Activated naive CD4-positive, alpha-beta T cell treated with anti-CD3 and anti-CD28 coated beads, Interleukin-2, amount 50 U/mL, for 24 hours (primary cell): ENCODE measurements around the gene PAFAH1B2.
A peak's percentile ranks its signal among the peaks of the same experiment; 100 is the strongest.
"Not testable (repeated sequence)": the region's sequence is repeated elsewhere in the genome, so short reads cannot be mapped to it uniquely, and the experiment has no call there.

Source experiments
- H3K27ac Mint-ChIP-seq: one replicate; pipeline ENCODE4 v1.8.0; 2021; ENCODE audit warnings: mild to moderate bottlenecking, mixed read lengths
- H3K27me3 Mint-ChIP-seq: one replicate; pipeline ENCODE4 v1.8.0; 2021; ENCODE audit warnings: mixed read lengths
- H3K36me3 Mint-ChIP-seq: one replicate; pipeline ENCODE4 v1.8.0; 2021; ENCODE audit warnings: mixed read lengths
- H3K4me1 Mint-ChIP-seq: one replicate; pipeline ENCODE4 v1.8.0; 2021; ENCODE audit warnings: mixed read lengths
- H3K4me3 Mint-ChIP-seq: one replicate; pipeline ENCODE4 v1.8.0; 2021; ENCODE audit warnings: mild to moderate bottlenecking, mixed read lengths
- H3K9me3 Mint-ChIP-seq: one replicate; pipeline ENCODE4 v1.8.0; 2021; ENCODE audit warnings: mixed read lengths

PAFAH1B2 gene

GRCh38 chr11:117178210-117179034, 34.3 kb downstream of the PAFAH1B2 start, which contains the start of gene SIDT2:
Gene SIDT2, plus strand, starts transcription at chr11:117178743. Its CDS starts 521 bp downstream, at chr11:117179264.
- peaks cover 35% of the 10 kb centered on the region for H3K4me1 Mint-ChIP-seq
- H3K9me3 Mint-ChIP-seq: no peaks in the 10 kb centered on the region
- no peaks in the 10 kb centered on the region for H3K36me3 Mint-ChIP-seq
- H3K27me3 Mint-ChIP-seq: no peaks in the 10 kb centered on the region
- peak within 1 kb of the TSS; percentile 84 for H3K27ac Mint-ChIP-seq
- H3K4me3 Mint-ChIP-seq: peak within 1 kb of the TSS; percentile 92

GRCh38 chr11:117179048-117179999, 35.2 kb downstream of the PAFAH1B2 start:
- no peaks in the 10 kb centered on the region for H3K9me3 Mint-ChIP-seq
- H3K27me3 Mint-ChIP-seq: no peaks in the 10 kb centered on the region
- peaks cover 29% of the 10 kb centered on the region for H3K4me1 Mint-ChIP-seq

GRCh38 chr11:117180020-117180419, 35.9 kb downstream of the PAFAH1B2 start:
- Mint-ChIP-seq H3K27me3 (no peaks in the 10 kb centered on the region), H3K36me3 (no peaks in the 10 kb centered on the region), H3K4me1 (peaks cover 29% of the 10 kb centered on the region), H3K27ac (no peak overlapping the region), H3K9me3 (no peaks in the 10 kb centered on the region), H3K4me3 (peak overlapping the region; percentile 92)

More at GRCh38 chr11:117179048-117179999, 35.2 kb downstream of the PAFAH1B2 start:
- Mint-ChIP-seq H3K4me3 (peak overlapping the region; percentile 92), H3K27ac (peak overlapping the region; percentile 30), H3K36me3 (no peaks in the 10 kb centered on the region)

DNA sequence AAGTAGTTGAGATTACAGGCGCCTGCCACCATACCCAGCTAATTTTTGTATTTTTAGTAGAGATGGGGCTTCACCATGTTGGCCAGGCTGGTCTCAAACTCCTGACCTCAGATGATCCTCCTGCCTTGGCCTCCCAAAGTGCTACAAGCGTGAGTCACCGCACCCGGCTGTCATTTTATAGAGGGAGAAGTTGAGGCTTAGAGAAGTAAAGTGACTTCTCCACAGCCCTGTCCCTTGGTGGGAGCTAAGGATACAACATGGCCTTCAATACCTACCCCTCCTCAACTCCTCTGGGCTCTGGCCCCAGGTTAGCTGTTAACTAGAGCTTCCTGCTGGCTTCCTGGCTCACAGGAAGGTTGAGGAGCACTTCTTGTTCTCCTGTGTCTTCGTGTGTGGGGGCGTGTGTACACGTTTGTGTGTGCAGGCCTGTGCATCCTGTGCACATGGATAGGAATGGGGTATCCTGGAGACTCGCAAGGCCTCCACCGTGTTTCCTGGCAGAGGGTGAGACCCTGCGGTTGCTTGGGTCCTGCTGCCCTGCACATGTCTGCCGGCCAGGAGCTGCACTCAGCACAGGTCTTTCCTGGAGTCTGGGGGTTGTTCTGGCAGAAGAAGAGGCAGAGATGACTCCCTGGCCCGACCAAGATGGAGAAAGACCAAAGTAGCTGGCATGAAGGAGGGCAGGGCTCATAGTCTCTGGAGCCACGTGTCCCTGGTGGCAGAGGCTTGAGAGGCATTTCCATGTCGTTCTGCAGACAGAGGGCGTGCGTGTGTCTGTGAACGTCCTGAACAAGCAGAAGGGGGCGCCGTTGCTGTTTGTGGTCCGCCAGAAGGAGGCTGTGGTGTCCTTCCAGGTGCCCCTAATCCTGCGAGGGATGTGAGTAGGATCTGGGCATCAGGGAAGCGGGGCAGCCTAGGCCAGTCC, 36.8 kb downstream of the PAFAH1B2 start:
- Mint-ChIP-seq H3K4me3 (peak overlapping the region; percentile 92), H3K27me3 (no peaks in the 10 kb centered on the region), H3K27ac (peak overlapping the region; percentile 46), H3K36me3 (no peaks in the 10 kb centered on the region), H3K9me3 (no peaks in the 10 kb centered on the region), H3K4me1 (peaks cover 29% of the 10 kb centered on the region)

DNA sequence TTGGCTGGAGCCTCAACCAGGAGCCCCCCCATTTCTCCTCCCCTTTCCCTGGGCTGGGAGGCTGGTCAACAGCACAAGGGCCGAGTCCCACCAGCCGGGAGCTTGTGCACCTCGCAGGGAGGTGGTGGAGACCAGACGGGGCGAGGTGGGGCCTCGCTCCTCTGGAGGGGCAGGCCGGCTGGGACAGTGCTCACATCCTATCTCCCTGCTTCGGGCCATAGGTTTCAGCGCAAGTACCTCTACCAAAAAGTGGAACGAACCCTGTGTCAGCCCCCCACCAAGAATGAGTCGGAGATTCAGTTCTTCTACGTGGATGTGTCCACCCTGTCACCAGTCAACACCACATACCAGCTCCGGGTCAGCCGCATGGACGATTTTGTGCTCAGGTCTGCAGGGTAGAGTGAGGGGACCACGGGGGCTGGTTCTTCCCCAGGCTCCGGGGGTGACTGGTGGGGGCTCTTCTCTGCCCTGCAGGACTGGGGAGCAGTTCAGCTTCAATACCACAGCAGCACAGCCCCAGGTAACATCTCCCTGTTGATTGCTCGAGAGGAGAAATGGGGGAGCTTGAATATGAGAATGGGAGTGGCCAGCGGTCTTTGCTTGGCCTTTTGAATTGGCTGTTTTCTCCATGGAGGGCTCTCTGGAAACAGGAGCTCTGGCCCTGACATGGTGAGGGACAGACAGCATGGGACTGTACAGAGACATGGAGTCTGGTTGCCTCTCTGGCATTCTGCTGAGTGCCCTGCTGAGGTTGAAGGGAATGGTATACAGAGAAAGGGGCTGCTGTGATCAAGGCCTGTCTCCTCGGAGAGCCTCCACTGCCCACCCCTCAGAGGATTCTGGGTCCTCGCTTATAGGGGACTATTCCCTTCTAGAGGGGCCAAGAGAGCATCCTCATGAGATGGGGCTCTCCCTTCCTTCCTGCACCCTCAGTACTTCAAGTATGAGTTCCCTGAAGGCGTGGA, 37.8 kb downstream of the PAFAH1B2 start:
- Mint-ChIP-seq H3K4me3 (no peak overlapping the region), H3K4me1 (peaks cover 29% of the 10 kb centered on the region), H3K9me3 (no peaks in the 10 kb centered on the region), H3K27me3 (no peaks in the 10 kb centered on the region), H3K36me3 (no peaks in the 10 kb centered on the region), H3K27ac (no peak overlapping the region)

DNA sequence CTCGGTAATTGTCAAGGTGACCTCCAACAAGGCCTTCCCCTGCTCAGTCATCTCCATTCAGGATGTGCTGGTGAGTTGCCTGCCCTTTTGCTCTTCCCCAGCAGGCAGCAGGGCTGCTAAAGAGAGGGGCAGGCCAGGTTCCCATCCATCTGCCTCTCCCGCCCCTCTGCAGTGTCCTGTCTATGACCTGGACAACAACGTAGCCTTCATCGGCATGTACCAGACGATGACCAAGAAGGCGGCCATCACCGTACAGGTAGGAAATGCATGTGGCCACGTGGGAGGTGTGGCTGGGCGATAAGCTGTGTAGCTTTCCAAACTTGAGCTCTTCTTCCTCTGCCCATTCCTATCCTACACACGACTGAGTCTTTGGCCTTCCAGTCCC, 38.5 kb downstream of the PAFAH1B2 start:
- Mint-ChIP-seq H3K27me3 (no peaks in the 10 kb centered on the region), H3K4me1 (peaks cover 29% of the 10 kb centered on the region), H3K27ac (no peak overlapping the region), H3K36me3 (no peaks in the 10 kb centered on the region), H3K9me3 (no peaks in the 10 kb centered on the region), H3K4me3 (no peak overlapping the region)

DNA sequence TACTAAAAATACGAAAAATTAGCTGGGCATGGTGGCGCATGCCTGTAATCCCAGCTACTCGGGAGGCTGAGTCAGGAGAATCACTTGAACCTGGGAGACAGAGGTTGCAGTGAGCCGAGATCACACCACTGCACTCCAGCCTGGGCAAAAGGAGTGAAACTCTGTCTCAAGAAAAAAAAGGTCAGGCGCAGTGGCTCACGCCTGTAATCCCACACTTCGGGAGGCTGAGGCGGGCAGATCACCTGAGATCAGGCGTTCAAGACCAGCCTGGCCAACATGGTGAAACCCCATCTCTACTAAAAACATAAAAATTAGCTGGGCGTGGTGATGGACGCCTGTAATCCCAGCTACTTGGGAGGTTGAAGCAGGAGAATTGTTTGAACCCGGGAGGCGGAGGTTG, 39.1 kb downstream of the PAFAH1B2 start:
- peaks cover 22% of the 10 kb centered on the region for H3K4me1 Mint-ChIP-seq
- not testable (repeated sequence) for H3K27me3 Mint-ChIP-seq, H3K4me3 Mint-ChIP-seq

GRCh38 chr11:117183724-117184349, 39.8 kb downstream of the PAFAH1B2 start:
- Mint-ChIP-seq H3K9me3 (no peaks in the 10 kb centered on the region), H3K4me1 (peaks cover 20% of the 10 kb centered on the region), H3K4me3 (no peak overlapping the region), H3K27me3 (no peaks in the 10 kb centered on the region), H3K27ac (no peak overlapping the region), H3K36me3 (no peaks in the 10 kb centered on the region)

More for the DNA sequence above, 39.1 kb downstream of the PAFAH1B2 start:
- H3K9me3 Mint-ChIP-seq, H3K36me3 Mint-ChIP-seq, H3K27ac Mint-ChIP-seq: not testable (repeated sequence)

- no peak overlapping the region for H3K4me3 Mint-ChIP-seq
- peaks cover 4% of the 10 kb centered on the region for H3K4me1 Mint-ChIP-seq
- no peak overlapping the region for H3K27ac Mint-ChIP-seq
- H3K36me3 Mint-ChIP-seq: no peaks in the 10 kb centered on the region
- no peaks in the 10 kb centered on the region for H3K27me3 Mint-ChIP-seq
- no peaks in the 10 kb centered on the region for H3K9me3 Mint-ChIP-seq
Measured at GRCh38 chr11:117185736-117186430, 41.8 kb downstream of the PAFAH1B2 start.

DNA sequence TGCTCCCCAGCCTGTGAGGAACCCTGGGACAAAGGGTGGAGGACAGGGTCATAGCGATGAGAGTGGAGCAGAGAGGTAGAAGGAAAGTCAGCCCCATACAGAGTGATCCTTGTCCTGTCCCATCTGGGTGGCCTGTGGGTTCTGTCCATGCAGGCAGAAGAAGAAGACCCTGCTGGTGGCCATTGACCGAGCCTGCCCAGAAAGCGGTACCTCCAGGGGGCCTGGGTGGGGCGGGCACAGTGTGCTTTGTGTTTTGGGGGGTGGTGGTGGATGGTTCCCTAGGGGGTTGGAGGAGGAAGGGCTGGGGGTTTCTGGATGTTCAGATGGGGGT, 42.3 kb downstream of the PAFAH1B2 start:
- no peaks in the 10 kb centered on the region for H3K4me1 Mint-ChIP-seq
- H3K36me3 Mint-ChIP-seq: no peaks in the 10 kb centered on the region

DNA sequence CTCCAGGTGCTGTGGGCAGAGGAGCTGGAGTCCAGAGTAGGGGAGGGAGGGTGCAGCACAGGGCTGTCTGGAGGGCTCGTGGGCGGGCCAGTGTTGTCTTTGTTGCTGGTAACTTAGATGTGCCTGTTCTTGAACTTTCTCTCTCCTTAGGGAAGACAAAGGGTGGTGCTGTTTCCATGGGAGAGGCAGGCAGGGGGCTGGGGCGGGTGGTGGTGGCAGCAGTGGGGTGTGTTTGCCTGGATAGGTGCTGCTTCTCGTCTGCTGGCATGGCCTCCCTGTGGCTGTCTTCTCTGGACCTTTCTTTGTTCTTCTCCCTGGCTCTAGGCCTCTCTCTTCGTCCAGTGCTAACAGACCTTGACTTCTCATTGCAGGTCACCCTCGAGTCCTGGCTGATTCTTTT, 42.9 kb downstream of the PAFAH1B2 start:
- Mint-ChIP-seq H3K4me1 (no peaks in the 10 kb centered on the region), H3K27me3 (no peaks in the 10 kb centered on the region), H3K36me3 (no peaks in the 10 kb centered on the region), H3K27ac (no peak overlapping the region), H3K4me3 (no peak overlapping the region), H3K9me3 (no peaks in the 10 kb centered on the region)

More for the DNA sequence above, 42.3 kb downstream of the PAFAH1B2 start:
- Mint-ChIP-seq H3K27ac (no peak overlapping the region), H3K27me3 (no peaks in the 10 kb centered on the region), H3K4me3 (no peak overlapping the region), H3K9me3 (no peaks in the 10 kb centered on the region)

DNA sequence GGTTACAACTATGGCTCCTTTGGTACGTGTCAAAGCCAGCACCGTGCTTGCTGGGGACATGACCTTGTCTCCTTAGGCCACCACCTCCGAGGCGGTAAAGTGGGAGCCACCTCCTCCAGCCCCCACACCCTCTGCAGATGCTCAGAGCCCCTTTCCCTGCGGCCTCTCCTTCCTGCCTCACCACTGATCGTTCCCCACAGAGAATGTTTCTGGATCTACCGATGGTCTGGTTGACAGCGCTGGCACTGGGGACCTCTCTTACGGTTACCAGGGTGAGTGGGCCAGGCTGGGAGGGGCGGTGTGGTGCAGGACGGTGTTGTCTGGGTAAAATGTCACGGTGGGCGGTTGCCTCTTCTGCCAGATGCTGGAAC, 43.3 kb downstream of the PAFAH1B2 start:
- Mint-ChIP-seq H3K27me3 (no peaks in the 10 kb centered on the region), H3K36me3 (no peaks in the 10 kb centered on the region), H3K4me3 (no peak overlapping the region), H3K27ac (no peak overlapping the region), H3K9me3 (no peaks in the 10 kb centered on the region), H3K4me1 (no peaks in the 10 kb centered on the region)

GRCh38 chr11:117187799-117188481, 43.9 kb downstream of the PAFAH1B2 start:
- H3K4me1 Mint-ChIP-seq: no peaks in the 10 kb centered on the region
- H3K27me3 Mint-ChIP-seq: no peaks in the 10 kb centered on the region
- H3K36me3 Mint-ChIP-seq: no peaks in the 10 kb centered on the region
- H3K4me3 Mint-ChIP-seq: no peak overlapping the region
- H3K9me3 Mint-ChIP-seq: no peaks in the 10 kb centered on the region
- no peak overlapping the region for H3K27ac Mint-ChIP-seq
